ENCODE data around the gene FILIP1L.

FILIP1L gene

DNA sequence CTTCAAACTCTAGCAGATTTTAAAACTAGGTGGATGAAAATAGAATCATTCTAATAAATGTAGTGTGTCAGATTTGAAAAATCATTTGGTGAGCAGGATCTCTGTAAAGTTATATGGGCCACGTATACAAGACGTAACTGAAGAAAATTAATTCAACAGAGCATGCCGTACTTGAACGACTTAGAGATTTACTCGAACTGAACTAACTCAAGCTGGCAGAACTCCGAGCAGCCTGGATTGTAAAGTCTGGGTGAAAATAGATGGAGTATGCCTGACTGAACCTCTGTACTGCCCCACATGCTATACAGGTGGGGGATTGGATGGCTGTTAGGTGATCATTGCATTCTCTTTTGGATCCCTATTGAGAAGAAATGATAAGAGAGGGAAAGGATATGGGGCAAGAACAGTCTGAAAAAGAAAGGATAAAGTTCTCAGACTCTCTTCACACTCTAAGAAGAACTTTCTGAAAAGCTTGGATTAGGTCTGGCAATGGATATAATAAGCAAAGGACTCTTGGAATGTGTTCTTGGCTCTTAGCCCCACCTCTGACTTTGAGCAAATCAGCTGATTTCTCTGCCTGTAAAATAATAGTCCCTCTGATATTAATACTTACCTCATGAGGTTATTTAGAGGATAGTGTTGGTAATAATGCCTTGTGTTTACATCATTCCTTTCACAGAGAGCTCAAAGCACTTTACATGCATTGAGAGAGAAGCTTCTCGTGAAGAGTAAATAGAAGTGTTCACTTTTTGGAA is 147.5 kb downstream of the FILIP1L start:
- no peak for DNase-seq

DNA sequence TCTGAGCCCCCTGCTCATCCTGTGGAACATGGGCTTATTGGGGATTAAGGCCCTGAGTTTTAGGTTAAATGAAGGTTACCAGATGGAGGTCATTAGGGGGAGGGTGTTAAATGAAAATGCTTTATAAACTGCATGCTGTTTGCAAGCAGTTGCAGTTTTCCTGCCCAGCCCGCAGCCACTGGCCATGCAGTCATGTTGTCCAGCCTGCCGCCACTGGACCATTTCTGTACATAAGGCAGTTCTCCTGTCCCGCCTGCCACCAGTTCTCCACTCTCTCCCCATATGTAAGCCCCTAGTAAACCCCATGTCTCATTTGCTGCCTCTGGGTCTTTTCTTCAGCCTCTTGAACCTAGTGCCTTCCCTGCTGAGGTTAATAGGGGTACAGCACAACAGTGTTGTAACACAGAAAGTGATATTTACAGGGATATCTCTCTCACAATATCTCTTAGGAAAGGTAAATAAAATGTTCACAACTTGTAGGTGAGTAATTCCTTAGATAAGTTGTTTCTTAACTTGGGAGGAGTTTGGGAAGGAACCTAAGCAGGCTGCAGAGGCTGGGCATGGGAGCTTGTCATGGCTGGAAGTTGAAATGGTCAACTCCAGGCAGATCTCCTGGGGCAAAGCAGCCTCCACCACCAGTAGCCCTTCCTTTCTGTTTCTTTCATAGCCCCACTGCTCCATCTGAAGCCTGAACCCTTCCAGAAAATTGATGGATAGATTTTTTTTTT is 148.5 kb downstream of the FILIP1L start:
- DNase-seq: no peak

DNA sequence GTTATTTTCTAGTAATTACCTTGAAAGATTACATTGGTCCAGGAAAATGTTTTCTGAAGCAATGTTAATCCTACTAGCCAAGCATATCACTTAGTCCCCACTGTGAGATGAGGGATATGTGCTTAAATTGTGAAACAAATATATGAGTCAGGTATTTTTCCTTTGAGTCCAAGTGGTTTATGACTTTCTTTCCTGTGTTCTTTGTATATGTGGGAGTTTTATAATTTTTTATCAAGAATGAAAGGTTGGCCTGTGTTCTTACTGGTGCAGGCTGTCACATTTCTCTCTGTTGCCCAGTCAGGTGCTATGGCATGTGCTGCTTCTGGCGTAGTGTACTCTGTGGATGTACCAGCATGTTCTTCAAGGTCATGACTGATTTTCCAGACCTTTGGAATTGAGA is 149.2 kb downstream of the FILIP1L start:
- no peak for DNase-seq

DNA sequence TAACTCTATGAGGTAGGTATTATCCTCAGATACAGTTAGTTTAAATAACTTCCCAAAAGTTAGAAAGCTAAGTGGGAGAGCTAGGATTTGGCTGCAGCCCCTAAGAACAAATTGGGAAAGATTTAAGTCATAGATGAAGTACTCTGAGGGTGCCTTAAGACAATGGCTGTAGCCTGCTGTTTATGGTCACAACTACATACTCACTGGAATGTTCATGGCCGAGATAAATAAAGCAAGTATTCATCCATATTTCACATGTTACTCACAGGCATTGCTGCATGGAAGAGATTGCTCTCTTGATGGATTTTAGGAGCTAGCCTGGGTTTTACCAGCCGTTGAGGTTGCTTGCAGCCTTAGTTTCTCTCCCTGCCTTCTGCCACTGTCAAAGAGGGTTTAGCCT is 151.6 kb downstream of the FILIP1L start:
- DNase-seq: no peak

DNA sequence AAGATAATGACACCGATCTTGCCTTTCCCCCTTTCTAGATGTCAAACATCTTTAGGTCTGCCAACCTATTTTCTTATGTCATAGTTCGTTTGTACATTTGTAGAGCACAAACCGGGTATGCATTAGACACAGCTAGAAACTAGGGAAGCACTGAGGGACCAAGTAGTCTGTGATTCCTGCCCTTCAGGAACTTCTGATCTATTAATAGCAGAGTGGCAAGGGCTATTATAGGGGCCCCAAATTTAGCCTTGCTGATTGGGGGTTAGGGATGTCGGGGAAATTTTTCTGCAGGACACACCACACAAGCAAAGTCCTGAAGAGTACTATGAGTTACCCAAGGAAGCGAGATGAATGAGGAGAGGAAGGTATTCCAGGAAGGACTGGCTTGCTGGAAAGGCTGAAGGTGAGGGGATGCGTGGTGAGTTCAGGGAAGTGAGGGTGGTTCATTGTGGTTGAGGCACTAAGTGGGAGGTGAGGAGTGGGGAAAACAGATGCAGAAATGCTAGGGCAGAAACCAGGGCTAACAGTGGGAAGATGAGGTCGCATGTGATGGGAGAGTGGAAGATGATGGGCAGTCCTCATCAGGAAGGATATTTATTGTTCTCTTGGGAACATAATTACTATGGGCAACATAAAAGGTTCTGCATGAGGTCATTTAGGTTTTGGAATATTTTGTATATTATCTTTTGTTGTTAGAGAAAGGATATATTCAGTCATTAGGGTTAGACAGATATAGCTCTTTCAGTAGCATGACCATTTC is 152.4 kb downstream of the FILIP1L start:
- no peak for DNase-seq

DNA sequence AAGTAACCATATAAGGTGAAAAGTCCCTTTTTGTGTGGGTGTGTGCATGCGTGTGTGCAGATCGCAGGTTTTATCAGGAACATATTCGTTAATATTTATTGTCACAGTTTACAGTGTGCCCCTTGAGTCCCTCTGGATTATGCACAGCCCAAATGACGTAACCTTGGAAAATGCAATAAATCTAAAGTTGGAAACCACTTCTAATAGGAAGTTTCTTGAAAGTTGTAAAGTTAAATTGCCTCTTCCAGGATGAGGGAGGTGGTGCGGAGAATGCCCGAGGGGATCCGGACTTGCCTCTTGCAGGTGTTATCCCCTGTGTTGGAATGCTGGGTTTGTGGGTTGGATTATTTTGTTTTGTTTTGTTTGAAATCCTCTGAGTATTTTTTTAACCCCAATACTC is 153.4 kb downstream of the FILIP1L start:
- DNase-seq: no peak

DNA sequence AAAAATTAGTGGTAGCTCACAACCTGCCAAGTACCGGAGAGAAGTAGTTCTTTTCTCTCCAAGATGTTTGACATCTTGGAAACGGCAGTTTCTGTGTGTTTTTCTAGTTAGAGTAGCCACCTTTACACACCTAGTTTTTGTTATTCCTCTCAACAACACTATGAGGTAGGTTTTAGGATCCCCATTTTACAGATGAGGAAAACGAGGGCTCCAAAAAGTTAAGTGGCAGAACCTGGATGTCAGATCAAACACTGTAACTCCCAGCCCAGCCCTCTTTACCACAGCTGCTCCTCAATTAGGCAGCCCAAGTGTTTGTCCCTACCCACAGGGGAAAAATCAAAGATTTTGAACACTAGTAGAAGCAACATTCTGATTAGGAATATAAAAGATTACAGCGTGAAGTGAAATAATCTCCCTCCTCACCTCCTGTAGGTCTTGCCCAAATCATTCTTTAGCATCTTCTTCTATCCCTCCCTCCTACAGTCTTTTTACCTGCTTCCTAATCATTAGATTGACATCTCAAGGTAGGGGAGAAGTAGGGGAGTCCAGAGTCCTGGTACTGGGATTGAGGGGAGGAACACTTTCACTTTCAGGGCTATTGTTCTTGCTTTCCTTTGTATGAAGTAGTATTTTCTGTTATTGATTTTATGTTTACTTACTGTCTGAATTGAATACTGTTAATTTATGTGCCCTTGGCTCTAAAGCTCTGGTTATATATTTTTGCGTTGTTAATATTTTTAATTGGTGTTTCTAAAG is 154.0 kb downstream of the FILIP1L start:
- no peak for DNase-seq

DNA sequence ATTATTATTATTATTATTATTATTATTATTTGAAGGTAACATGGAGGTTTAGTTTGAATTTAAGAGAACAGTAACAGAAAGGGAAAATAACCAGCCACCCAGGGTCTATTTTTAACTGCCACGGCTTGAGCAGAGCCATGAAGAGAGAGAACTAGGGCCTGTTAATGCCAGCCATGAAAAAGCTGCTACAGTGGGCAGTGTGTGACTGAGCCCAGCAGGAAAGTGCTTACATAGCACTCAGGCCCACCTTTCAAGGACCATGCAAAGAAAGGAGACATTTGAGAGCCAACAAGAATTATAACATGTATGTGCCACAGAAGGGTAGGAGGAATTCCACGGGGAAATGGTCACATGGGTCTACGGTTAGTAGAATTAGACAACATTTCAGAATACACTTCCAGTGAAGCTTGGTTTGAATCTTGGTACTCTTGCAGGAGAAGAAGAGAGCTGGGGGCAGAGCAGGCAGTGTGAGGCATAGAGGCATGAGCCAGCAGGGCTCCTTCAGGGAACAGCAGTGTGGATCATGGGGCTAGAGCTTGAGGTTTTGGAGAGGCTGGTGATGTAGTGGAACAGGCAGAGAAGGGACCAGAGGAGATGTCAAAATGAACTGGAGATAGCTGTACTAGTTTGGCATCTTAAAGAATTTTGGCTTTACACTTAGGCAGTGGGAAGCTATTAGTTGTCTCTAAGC is 155.9 kb downstream of the FILIP1L start:
- no peak for DNase-seq

DNA sequence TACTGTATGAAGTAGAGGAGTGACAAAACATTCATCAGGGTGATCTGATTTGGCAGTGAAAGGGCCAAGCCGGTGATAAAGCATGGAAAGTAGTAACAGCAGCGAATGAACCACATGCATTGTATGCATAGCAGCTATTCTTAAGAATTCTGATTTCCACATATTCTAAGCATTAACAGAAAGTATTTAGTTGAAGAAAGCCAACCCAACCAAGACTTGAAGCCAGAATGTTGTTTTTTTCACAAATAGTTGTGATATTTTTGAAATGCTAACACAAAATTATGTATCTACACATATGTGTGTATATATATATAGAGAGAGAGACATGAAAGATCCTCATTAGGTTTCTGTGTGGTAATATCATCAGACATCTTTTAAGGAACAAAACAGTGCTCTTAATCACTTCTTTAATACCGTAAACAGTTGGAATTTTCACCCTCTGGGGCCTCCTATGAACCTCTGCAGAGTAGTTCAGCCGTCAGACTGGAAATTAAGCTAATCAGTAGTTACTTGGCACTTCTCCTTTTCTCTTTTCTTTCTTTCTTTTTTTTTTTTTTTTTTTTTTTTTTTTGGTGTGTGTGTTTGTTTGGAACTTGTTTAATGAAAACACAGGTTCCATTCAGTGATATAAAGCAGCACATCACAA is 157.0 kb downstream of the FILIP1L start:
- peak; percentile 46 for DNase-seq

DNA sequence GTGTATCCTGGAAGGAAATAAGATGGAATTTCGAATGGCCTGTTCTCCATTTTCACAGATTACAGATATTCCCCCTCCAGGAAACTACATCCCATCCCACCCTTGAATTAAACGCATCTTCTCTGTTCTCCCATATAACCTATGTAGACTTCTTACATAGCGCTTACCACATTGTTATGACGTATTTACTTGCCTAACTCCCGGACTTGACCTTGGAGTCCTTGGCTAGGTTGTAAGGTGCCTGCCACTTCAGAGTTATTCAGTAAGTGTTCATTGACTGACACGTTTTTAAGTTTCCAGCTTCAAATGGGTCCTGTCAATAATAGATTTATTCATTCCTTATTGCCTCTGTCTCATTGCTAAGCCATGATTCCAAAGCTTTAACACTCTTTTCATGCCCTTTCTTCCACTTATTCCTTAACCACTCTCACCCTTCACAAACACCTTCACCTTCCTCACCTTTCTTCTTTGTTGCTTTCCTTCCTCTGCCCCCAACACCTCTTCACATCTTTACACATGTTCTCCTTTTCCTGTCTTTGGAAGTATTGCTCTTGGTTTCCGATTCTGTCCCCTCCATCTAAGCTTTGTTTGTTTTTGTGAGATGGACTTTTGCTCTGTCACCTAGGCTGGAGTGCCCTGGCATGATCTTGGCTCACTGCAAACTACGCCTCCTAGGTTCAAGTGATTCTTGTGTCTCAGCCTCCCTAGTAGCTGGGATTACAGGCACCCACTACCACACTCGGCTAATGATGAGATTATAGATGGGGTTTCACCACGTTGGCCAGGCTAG is 158.3 kb downstream of the FILIP1L start:
- no peak for DNase-seq

DNA sequence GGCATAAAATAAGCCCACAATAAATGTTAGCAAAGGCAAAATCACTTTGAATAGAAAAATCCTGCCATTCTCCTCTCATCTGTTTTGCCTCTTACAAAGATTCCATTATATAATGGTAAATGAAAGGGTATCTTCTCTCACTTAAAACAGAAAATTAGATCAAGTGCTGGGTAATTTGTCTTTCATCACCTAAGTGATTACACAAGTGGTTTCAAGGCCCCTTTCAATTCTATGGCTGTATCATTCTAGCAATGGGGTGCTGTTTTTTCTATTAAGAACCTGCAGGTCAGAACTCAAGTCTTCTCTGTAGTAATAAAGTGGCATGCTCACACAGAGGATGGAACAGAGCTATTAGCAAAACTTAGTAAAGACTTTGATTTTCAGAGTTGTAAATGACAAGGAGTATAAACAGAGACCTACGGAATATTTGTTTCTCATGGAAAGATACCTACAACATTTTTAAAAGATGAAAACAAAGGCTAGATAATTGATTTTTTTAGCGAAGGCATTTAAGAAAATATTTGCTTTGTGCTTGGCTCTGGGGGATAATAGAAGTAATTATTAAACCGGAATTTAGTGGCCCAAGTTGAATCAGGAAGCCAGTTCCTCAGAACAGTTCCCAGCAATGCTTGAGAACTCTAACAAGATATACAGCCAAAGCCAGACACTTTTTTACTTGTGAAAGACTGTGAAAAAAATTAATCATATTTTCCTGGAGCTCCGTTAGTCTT is 159.2 kb downstream of the FILIP1L start:
- no peak for DNase-seq

DNA sequence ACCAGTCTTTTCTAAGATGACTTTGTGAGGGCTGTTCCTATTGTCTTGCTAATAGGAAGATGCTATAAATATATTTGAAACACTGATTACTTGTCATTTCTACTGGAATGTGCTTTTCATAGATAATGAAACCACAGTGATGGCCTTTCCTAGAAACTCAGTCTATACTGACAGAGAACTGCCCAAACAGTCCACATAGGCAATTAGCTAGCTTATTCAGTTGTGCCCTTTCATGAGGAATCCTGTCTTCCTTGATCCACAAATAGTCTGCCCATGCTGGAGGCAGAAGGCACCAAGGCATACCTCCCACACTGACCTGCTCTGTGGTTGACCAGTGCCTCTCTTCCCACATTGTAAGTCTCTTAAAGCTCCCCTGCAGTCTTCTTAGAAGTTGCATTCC is 160.7 kb downstream of the FILIP1L start:
- peak; percentile 78 for DNase-seq

DNA sequence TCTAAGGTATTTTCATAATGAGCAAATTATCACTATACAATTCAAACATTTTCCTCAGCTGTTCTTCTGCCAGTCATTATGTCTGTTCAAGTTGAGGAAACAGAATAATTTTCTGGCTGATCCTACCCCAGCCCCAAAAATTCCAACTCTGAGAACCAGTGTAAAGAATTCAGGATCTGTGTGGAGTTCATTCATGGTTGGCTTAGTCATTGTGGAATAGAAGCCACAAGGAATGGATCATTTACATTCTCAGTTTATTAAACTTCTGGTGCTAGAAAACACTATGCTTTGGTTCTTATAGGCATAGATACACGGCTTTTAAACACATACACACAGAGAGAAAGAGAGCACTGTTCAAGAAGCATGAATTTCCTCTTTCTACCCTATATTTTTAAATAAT is 162.0 kb downstream of the FILIP1L start:
- DNase-seq: no peak

DNA sequence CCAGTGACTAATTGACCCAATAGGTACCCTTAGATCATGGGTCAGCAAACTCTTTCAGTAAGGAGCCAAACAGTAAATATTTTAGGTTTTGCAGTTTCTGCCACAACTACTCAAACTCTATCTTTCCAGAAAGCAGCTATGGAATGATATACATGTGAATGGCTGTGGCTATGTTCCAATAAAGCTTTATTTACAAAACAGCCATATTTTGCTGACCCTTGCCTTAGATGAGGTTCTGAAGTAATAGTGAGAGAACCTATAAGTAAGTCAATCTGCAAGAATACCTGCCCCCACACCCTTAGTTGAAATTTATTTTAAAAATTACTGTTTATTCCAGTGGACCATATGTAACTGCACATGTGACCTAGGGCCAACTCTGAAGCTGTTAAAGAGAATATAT is 162.6 kb downstream of the FILIP1L start:
- DNase-seq: no peak

DNA sequence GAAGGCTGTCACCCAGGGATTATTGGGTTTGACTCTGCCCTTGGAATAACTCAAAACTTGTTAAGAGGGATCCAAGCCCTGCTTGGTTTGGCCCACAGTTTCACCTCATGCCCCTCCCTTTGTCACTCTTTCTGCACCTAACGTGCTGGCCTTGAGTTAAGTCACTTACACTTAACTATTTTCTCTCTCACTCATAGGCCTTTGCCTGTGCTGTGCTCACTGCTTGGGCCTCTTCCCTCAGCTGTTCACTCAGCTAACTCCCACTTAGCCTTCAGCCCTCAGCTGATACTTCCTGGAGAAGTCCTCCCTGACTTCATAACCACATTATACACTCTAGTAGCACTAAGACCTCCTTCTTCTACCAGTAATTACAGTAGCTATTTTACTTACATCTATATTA is 163.4 kb downstream of the FILIP1L start:
- no peak for DNase-seq

DNA sequence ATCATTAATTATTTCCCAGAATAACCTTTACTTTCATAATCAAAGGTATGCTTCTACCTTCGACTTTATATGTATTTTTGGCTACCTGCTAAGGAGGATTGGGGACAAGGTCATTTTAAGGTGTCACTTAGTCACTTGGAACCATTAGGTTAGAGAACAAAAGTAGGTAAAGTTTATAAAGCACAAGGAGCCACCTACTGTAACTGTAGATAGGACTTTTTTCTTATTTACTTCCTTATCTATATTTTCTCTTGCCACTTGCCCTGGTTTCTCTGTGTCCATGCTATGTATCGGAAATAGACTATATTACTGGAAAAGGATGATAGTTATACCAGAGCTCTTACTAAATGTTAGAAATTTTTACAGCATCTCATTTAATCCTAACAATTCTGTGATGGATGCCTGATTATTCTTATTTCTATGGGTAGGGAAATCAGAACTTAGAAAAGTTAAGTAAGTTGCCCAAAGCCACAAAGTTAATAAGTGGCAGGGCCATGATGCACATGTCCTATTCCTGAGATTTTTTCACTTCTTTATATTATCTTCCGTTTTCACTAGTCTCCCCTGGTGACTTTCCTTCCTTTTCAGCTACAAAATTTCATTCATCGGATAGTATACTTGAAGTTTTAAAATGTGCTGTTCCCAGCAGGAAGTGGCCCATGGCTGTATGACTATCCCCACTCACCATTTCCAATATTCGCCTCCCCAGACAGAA is 164.2 kb downstream of the FILIP1L start:
- DNase-seq: no peak

DNA sequence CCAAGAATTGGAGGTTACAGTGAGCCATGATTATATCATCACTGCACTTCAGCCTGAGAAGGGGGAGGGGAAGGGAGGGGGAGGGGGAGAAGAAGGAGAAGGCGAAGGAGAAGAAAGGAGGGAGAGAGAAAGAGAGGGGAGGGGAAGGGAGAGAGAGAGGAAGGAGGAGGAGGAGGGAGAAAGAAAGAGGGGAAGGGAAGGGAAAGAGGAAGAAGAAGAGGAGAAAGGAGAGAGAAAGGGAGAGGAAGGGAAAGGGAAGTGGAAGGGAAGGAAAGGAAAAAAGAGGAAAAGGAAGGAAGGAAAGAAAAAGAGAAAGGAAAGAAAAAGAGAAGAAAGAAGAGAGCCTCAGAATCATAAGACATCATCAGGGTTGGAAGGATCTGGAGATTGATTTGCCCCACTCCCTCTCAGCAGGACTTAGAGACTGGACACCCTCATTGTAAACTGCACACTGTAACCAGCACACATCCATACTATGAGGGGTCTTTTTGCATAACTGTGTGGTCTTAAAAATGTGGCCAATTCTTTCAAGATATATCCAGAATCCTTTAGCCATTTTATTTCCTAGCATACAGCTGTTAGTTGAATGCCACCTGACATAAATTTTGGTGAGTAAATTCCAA is 165.7 kb downstream of the FILIP1L start:
- DNase-seq: no peak

DNA sequence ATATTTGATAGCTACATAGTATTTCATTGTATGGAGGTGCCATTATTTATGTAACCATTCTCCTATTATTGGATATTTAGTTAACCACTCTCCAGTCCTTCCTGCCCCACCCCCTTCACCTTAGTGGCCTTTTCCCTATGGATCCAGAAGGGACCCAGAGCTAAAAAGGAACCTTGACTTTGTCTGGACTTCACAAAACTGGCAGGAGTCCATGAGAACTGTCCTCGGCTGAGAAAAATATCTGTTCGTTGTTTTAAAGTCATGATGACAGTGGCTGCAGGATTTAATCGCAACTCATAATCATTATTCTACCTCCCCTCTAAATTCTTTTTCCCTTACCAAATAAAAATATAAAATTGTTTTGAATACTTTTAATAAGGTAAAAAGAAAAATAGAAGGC is 166.9 kb downstream of the FILIP1L start:
- no peak for DNase-seq

DNA sequence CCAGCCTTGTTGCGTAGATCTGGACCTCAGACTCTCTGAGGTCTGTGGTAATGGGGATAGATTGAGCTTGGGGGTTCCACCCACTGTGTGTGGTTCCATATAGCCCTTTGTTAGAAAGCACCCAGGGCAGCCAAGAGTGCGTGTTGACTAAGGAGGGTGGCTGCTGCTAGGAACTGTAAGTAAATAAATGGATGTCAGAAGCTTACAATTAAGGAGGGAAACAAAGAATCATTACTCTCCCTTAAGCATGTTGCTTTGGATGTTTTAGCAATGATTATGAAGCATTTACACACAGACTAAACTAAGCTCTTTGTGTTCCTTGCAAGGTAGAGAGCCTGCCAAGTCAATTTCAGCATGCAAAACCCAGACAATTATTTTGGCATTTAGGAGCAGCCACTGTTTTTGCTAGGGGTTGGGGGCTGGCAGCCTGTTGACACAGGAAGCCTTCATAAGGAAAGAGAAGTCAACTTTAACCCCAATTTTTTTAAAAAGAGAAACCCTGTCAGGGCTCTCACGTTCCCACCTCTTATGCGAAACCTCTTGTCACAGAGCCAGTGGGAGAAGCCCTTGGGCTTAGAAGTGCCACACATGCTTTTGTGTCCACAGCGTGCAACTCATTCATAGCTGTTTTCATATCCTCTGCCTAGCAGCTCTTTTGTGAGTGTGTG is 168.8 kb downstream of the FILIP1L start:
- DNase-seq: no peak
